Measurements from ENCODE around the gene COBL.

COBL gene

DNA sequence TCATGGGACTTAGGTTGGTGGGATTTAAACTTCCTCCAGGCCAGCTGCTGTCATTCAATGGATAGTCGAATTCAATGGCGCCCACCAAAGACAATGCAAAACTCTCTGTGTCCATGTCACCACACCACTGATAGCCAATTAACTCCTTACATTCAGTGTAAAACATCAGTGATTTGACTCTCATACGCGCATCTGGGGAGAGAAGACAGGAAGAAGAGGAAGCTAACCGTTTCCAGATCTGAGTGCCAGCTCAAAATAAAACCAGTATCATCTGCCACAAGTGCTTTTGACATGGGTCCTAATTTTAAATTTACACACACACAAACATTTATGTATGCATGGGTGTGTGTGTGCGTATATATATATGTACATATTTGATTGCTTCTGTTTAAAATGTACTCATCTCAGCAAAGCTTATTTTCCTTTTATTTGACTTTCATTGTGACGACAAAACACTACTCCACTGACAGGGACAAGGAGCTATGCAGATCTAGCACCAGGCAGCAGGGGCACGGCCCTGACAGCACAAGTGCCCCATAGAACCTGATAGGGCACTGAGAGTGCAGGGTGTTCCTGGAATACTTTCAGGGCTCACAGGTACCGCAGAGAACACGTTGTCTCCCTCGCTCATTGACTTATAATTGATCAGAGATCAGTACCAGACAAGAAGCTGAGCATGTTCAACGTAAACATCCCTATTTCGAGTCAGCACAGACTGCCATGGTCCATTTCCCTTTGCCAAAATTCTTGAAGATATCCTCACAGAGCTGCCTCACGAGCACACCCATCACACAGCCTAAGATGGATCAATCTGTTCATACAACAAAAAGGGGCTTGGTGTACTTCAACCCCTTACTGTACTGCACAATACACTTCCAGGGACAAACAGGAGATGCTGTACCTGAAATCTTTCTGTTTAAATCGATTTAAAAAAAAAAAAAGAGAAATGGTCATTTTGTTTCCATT is 176.1 kb downstream of the COBL start:
- DNase-seq = no peak

DNA sequence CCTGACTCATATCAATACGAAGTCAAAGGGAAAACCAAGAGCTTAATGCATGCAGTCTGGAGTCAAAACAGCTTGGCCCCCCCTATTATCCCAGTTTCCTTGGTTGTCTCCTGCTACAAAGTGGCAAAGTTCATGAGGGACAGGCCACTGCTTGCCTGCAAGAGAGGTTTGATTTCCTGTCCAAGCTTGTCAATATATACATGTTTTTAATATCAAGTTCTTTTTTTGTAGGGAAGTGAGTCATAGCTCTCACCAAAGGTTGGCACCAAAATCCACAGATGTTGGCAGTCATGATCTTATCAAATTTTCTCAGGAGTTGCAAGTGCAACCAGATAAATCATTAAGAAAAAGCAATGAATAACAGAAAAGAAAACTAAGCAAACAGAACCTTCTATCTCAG is 176.8 kb downstream of the COBL start:
- peak; percentile 39 for DNase-seq

DNA sequence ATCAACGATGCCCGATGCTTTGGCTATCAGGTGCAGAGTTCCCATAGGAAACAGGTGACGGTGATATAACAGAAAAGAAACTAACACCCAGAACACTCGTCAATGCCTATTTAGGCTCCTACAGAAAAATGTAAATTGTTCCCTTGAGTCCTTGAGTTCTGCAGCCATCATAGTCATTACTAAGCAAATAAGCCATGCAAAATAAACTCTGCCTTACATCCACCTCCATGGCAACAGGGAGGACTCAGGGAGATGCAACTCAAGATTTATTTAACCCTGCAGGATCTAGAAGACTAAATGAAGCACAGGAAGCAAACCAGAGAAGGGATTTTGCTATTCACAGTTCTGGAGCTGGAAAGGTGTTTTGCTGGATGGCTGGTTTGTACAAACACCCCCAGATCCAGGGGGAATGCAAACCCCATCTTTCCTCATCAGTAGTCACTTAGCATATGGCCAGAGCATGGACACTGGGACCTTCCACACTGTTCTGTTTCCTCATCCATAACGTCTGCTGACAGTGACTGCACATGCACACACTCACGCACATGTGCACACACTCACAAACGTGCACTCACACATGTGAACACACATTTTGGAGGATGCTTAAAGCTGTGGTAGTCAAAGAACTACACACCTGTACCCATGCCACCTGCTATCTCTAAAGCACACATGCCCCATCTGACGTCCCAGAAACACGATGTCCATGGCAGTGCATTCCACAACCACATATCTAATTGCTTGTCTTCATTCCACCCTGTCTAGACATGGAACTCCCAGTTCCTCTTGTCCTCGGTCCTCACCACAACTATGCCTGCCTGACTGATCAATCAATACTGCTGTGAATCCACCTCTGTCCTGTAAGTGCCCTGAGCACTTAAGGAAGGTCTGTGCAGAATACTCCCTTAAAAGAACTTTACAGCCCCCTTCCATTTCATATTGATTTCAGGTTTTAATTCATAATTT is 178.2 kb downstream of the COBL start:
- peak; percentile 91 for DNase-seq

GRCh38 chr7:51135576-51135975 is 181.0 kb downstream of the COBL start:
- DNase-seq = no peak

GRCh38 chr7:51134013-51134441 is 182.6 kb downstream of the COBL start:
- DNase-seq = no peak

GRCh38 chr7:51132661-51133060 is 183.9 kb downstream of the COBL start:
- DNase-seq = no peak

GRCh38 chr7:51129527-51130472 is 186.8 kb downstream of the COBL start:
- peak; percentile 54 for DNase-seq

- DNase-seq = no peak
These were observed 187.8 kb downstream of the COBL start for GRCh38 chr7:51128545-51129435.

DNA sequence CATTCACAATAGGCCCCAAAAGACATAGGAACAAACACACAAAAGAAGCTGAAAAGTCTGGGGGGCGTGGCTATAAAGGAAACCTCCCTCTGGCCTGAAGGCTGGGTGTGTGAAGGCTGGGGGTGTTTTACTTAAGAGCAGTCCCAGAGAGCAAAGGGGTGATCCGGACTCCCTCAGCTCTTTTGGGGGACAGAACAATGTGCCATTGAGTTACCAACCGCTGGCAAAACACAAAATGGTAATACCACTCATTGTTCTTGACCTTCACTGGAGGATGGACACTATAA is 189.0 kb downstream of the COBL start:
- no peak for DNase-seq

DNA sequence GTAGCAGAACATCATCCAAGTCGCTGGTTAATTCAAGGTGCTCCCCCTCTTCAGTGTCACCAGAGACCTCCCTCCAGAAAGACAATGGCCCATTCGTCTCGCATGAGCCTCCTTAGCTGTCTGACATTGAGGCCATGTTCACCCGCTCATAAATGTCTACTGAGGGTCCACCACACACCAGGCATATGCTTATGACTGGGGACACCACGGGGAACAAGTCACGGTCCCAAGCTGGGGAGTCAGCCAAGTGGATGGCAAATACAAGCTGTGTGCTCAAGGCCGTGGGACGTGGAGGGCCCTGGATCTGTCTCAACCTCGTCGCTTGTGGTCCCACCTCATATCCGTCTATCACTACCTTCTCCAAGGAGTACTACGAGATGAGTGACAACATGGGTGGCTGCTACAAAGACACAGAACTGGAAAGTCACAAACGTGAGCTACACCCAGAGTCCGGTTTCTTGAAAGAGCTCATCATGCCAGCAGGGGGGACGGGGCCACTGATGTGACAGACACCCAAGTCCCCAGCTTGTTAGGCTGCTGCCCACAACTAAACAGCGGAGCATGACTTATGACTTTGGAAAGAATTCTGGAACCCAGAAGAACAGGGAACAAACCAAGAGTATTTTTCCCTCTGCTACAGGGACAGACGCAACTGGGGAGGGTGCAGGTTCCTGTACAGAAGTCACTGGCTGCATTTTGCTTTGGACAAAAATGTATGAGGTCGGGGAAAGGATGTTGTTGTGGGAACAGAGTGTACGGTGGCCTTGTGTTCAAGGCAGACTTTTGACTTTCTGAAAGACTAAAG is 189.6 kb downstream of the COBL start:
- DNase-seq = no peak

DNA sequence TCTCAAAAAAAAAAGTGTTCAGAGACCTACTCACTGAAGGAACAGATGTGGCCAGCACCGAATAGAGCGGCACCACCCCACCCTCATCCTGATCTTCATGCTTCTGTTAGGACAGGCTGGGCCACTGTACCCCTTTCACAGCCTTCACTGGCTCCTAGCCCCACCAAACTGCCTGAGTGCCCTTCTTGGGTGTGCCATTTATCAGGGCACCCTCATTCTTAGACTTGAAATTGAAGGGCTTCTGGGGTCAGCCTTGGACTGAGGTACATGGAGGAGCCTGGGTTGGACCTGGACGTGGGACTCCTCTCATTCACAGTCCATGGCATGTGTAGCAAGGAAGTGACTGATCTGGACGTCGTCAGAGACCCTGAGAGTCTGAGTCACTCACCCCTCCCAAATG is 190.3 kb downstream of the COBL start:
- no peak for DNase-seq

- DNase-seq = no peak
These were observed 192.3 kb downstream of the COBL start for GRCh38 chr7:51124321-51124720.

DNA sequence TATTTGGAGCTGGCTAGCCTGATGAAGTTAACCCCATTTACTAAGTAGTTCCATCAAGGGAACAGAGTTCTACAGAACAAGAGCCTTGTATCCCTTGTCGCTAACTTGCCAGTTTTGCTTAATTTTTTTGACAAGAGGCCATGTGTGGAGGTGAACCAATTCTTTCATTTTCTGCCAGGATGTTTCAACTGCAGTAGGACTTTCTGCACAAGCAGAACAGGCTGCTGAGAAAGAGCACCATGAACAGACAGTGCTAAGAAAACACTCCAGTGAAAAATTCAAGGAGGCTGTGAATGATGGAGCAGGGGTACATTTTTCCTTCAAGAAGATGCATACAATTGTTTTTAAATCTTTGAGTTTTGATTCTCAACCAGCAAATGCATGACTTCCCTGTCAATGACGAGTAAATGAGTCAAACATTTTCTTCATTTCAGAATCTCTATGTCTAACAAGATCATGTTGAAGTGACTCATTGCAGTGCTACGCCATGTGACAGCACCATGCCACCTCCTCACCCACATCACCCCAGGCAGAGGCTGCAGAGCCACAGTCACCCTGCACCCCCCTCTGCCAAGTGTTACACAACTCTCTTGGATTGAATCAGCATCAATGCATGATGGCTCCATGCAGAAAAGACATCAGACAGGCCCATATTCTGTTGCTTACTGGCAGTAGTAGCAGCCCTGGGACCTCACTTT is 193.1 kb downstream of the COBL start:
- DNase-seq = no peak

DNA sequence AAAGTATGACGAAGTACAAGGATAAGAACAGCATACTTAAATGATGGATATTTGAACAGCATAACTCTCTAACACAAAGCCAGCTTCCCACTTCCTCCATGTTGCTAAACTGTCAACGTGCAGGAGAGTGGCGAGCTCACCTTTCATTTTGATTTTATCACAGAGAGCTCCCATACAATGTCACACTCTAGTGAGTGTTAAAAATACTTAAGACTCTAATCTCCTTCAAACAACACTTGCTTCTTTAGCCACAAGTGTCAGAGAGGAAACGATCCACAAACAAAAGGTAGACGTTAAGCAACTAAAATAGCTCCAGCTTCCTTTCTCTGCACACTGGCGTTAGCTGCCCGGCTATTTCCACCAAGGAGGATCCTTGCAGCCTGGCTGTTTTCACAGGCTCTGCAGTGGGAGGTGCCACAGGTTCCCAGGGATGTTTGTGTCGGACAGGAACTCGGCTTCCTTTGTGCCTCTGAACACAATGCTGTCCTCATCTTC is 194.6 kb downstream of the COBL start:
- DNase-seq = peak; percentile 48

- no peak for DNase-seq
These were observed 195.4 kb downstream of the COBL start for GRCh38 chr7:51121036-51121790.

DNA sequence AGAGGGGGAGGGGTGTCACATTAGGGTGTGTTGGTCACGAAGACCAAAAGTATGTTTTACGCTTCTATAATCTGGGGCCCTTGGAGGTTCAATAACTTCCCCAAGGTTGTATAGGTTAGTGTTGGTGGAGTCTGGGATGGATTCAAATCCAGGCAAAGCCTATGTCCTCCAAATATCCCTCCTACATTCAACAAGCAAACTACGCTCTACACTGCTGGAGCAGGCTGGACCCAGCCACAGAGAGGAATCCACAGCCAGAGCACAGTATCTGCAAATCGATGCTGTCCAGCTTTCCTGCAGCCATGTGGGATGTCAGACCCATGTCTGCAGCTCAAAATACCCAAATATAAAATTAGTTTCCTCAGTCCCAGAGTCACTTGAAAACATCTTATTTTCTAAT is 198.0 kb downstream of the COBL start:
- no peak for DNase-seq

DNA sequence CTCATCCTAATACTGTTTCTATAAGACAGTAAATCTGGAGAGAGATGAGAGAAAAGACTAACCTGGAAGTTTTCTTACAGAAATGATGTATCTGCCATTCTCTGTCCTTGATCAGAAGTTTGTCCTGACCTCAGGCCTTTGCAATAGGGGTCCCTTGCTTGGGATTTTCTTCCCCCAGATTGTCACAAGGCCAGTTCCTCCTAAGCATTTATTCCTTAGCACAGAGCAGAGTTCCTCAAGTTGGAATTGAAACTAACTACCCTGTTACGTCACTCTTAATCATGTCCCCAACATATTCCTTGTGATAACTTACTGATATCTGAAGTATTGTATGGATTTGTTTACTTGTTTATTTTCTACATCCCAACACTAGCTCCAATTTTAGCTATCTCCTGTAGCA is 202.1 kb downstream of the COBL start:
- no peak for DNase-seq

DNA sequence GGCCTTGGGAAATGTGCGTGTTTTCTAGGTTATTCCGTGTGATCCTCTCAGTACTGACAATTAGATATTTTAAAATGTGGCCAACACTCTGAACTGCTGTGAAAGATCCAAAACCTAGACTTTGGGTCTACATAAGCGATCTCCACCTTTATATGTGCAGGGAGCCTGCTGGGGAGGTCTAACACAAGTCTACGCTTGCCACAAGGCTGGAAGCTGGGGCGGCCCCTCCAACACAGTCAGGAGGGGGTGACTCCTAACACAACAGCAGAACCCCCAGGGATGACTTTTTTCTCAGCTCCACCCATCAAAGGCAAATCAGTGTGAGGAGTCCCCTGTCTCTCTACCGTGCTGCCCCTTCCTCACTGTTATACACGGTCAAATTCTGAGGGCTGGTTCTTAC is 202.6 kb downstream of the COBL start:
- no peak for DNase-seq

- DNase-seq = no peak
These were observed 203.0 kb downstream of the COBL start for GRCh38 chr7:51113560-51113959.

Data from NCI-H69 (cell line).